Heart right ventricle (tissue), 16 donors: ENCODE results near the gene PSMA6. TPM values are rescaled to one million over a fixed set of nuclear protein-coding genes. Genes with fewer than 3 reads are reported as not detected.

Experiments
- ATAC-seq, 8 donors: fragments of 200-7000 bp; cut with Tn5 transposase; one replicate each; pipeline ENCODE4 v1.9.1; 2020; ENCODE audit warnings: mild to moderate bottlenecking in 8 of 8, moderate library complexity in 8 of 8, moderate number of reproducible peaks in 1 of 8
- DNase-seq, 2 donors: peaks; one replicate each; pipeline ENCODE4 v3.0.0-alpha.2; 2020
- H3K27ac ChIP-seq, 10 donors: fragments of 200-600 bp; sonication (generic) in 2 of 10; one replicate each; pipeline versions ENCODE4 v1.5.0 to v1.8.0; 2020 to 2022; ENCODE audit warnings: mild to moderate bottlenecking in 3 of 10
- H3K27me3 ChIP-seq, 7 donors: fragments of 200-600 bp; one replicate each; pipeline ENCODE4 v1.8.0; 2021 to 2022; ENCODE audit warnings: mild to moderate bottlenecking in 2 of 7
- H3K36me3 ChIP-seq, 9 donors: fragments of 200-600 bp; sonication (generic) in 1 of 9; one replicate each; pipeline versions ENCODE4 v1.5.0 to v1.8.0; 2020 to 2022; ENCODE audit warnings: mild to moderate bottlenecking in 2 of 9
- H3K4me1 ChIP-seq, 9 donors: fragments of 200-600 bp; sonication (generic) in 1 of 9; one replicate each; pipeline versions ENCODE4 v1.5.0 to v1.8.0; 2020 to 2022; ENCODE audit warnings: mild to moderate bottlenecking in 4 of 9
- H3K4me3 ChIP-seq, 10 donors: fragments of 200-600 bp; sonication (generic) in 2 of 10; one replicate each; pipeline versions ENCODE4 v1.5.0 to v1.8.0; 2020 to 2022; ENCODE audit warnings: mild to moderate bottlenecking in 7 of 10, moderate library complexity in 2 of 10
- H3K9me3 ChIP-seq, 11 donors: fragments of 200-600 bp in 10 of 11; sonication (generic) in 2 of 11; one replicate each; pipeline versions ENCODE4 v1.5.0 to v1.8.0; 2013 to 2022; ENCODE audit warnings: mild to moderate bottlenecking in 2 of 11, control low read depth in 1 of 11, moderate library complexity in 1 of 11
- WGBS, 2 donors: extraction: QIAGEN DNeasy Blood & Tissue Kit; methylation state at CpG; one replicate each; pipeline ENCODE4 v1.1.7; 2013; ENCODE audit warnings: inconsistent platforms in 1 of 2; 5-methylcytosine and 5-hydroxymethylcytosine counted together
- intact Hi-C, 10 donors: fragments of 100-400 bp; cut with DNase I; formaldehyde crosslinking; loops; one replicate each; pipeline versions ENCODE4 v1.11.1 to v1.14.2; 2022
- polyA plus RNA-seq, 2 donors: library from polyadenylated mRNA; stranded (reverse); fragments of 200-250 nt; gene quantifications; one replicate each; pipeline ENCODE4 v1.2.3, GENCODE V29; 2013
- total RNA-seq, 10 donors: library from RNA; stranded (reverse); fragmentation: NEBNext Ultra II Directional in 3 of 10; extraction: Animal tissue kit (Norgen Biotek cat#: 25700) in 3 of 10; gene quantifications; one replicate each; pipeline versions ENCODE4 v1.2.1 to v1.2.4, GENCODE V29; 2021 to 2023
- TF ChIP-seq, protein P1 (sequence below), 9 donors: fragments of 200-600 bp; sonication (generic) in 2 of 9; IDR thresholded peaks; one replicate each; pipeline versions ENCODE4 v1.5.0 to v1.8.0; 2021 to 2022; ENCODE audit warnings: antibody characterized with exemption in 9 of 9, mild to moderate bottlenecking in 5 of 9, moderate library complexity in 1 of 9
- donor health status: Arrhythmogenic right ventricular cardiomyopathy.
- donor health status: ischemic (EF 13 %, LVEDD 7.1; RV severe dilation, severe dysfunction).
- donor health status: healthy with polysubstance abuse.
- donor health status: DM: no; HTN: yes; CAD: no.
- donor health status: DM: no; HTN: no; CAD: no.
- donor health status: ischemic (EF 25% LVEDD 6.9; RV normal size, moderate dysfunction).
- donor health status: ischemic (EF 25% LVEDD 5.7; RV mildly dilated, moderate dysfunction).
- donor health status: healthy.
- donor health status: DM: yes; HTN: yes; CAD: no.
- donor health status: Ischemic cardiomyopathy.
- donor health status: ischemic (EF 35%, LVEDD 5.7; RV mildly dilated, moderate dysfunction).
- donor health status: nonischemic (EF 11% LVEDD 7.7; RV severe dilation, severe dysfunction).
- donor health status: DM: yes; HTN: yes; CAD: no.
- donor health status: PGD.
- donor health status: ischemic (EF 29% LVEDD 5.4; RV normal size, mild dysfunction).
- donor health status: nonischemic (EF 23%, LVEDD 6.1; RV moderate dilation, normal function).

Gene PSMA6
- total and polyA plus RNA-seq, 12 donors: 92.3 to 233 (median 166) TPM

DNA sequence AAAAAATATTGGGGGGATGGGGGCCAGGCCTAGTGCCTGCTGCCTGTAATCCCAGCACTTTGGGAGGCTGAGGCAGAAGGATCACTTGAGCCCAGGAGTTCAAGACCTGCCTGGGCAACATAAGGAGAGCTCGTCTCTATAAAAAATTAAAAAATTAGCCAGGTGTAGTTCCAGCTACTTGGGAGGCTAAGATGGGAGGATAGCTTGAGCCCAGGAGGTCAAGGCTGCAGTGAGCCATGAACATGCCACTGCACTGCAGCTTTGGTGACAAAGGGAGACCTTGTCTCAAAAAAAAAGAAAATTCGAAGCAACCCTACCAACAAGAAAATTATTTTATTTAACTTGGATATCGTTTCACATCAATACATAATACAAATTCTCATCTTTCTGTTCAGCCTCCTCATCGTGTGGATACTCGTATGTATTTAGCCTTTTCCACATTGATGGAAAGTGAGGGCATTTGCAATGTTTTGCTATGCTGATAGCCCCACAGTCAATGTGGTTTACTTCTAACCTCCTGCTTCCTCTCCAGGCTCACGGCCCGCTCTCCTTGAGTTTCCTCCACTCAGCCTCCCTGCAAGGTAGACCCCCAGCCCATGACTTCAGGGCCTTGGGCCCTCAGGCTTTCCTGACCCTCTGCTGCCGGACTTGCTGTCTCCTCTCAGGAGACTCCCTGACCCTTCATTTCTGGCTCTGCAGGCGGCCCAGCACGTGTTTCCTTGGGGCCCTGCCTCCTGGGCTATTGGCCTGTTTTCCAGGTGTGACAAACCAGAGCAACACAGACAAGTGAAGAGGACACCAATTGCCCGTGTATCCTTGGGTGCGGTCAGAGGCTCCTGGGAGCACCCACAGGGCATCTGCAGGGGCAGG lies 57.5 kb downstream of the PSMA6 start:
- H3K9me3 ChIP-seq: no peaks in the 10 kb centered on the region
- no peak overlapping the region for H3K4me3 ChIP-seq
- DNase-seq (no peak), ATAC-seq (no peak)
- H3K36me3 ChIP-seq: no peaks in the 10 kb centered on the region
- intact Hi-C loops: loop anchor here in 1 of 10 donors (10.0 kb wide), 1 partner anchor 45 kb away; no protein-coding TSS in a partner anchor
- H3K27me3 ChIP-seq: no peaks in the 10 kb centered on the region
- H3K27ac ChIP-seq: no peak overlapping the region
- peaks cover 5 to 32% (median 15%) of the 10 kb centered on the region in 9 donors for H3K4me1 ChIP-seq
- 84 to 87% methylated on average over 12 of the region's 12 CpGs for WGBS, 2 donors
- TF ChIP-seq, protein P1, sequence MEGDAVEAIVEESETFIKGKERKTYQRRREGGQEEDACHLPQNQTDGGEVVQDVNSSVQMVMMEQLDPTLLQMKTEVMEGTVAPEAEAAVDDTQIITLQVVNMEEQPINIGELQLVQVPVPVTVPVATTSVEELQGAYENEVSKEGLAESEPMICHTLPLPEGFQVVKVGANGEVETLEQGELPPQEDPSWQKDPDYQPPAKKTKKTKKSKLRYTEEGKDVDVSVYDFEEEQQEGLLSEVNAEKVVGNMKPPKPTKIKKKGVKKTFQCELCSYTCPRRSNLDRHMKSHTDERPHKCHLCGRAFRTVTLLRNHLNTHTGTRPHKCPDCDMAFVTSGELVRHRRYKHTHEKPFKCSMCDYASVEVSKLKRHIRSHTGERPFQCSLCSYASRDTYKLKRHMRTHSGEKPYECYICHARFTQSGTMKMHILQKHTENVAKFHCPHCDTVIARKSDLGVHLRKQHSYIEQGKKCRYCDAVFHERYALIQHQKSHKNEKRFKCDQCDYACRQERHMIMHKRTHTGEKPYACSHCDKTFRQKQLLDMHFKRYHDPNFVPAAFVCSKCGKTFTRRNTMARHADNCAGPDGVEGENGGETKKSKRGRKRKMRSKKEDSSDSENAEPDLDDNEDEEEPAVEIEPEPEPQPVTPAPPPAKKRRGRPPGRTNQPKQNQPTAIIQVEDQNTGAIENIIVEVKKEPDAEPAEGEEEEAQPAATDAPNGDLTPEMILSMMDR (IDR thresholded peaks at IDR 0.05): no peak

DNA sequence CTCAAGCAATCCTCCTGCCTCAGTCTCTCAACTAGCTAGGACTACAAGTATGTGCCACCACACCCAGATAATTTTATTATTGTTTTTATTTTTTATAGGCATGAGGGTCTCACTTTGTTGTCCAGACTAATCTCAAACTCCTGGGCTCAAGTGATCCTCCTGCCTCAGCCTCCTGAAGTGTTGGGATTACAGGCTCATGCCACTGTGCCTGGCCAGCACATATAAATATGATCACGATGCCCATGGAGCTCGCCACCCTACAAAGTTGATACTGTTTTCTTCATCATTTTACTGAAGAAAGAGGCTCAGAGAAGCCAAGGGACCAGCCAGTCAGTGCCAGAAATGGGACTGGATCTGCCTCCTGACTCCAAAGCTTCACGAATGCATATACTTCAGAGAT lies 59.3 kb downstream of the PSMA6 start:
- Histone ChIP-seq H3K27me3 (no peaks in the 10 kb centered on the region), H3K4me3 (no peak overlapping the region), H3K4me1 (peaks cover 9 to 35% (median 21%) of the 10 kb centered on the region in 9 donors), H3K27ac (peak overlapping the region in 5 of 10 donors; percentile 11 to 80 (median 56)), H3K36me3 (no peaks in the 10 kb centered on the region), H3K9me3 (no peaks in the 10 kb centered on the region)
- TF ChIP-seq, protein P1 (IDR thresholded peaks at IDR 0.05): no peak
- 84 to 92% methylated on average over 3 of the region's 3 CpGs for WGBS, 2 donors
- intact Hi-C loops: no loop called here
- ATAC-seq: no peak
- no peak for DNase-seq

DNA sequence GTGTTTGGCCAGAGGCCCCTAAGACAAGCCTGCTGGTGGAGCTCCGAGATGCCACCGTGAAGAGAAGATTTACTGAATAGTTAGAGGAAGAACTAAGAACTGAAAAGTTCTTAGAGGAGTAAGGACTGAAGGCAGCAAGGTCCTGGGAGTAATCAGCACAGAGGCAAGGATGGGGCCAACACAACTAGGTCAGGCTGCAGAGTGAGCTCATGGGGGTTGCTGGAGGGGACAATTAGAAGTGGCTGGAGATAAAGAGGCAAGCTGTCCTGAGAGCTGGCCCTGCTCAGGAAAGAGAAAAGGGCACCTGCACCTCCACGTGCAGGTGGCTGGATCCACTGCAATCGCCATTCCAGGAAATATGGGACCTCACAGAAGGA lies 59.7 kb downstream of the PSMA6 start:
- Histone ChIP-seq H3K9me3 (no peaks in the 10 kb centered on the region), H3K27me3 (no peaks in the 10 kb centered on the region), H3K36me3 (no peaks in the 10 kb centered on the region), H3K4me1 (peaks cover 9 to 37% (median 21%) of the 10 kb centered on the region in 9 donors), H3K4me3 (no peak overlapping the region), H3K27ac (peak overlapping the region in 8 of 10 donors; percentile 1 to 80 (median 34))
- TF ChIP-seq, protein P1 (IDR thresholded peaks at IDR 0.05): no peak
- no peak for DNase-seq
- WGBS, 2 donors: 66 to 80% methylated on average over 4 of the region's 4 CpGs
- intact Hi-C loops: no loop called here
- peak in 1 of 8 donors; percentile 18 for ATAC-seq

DNA sequence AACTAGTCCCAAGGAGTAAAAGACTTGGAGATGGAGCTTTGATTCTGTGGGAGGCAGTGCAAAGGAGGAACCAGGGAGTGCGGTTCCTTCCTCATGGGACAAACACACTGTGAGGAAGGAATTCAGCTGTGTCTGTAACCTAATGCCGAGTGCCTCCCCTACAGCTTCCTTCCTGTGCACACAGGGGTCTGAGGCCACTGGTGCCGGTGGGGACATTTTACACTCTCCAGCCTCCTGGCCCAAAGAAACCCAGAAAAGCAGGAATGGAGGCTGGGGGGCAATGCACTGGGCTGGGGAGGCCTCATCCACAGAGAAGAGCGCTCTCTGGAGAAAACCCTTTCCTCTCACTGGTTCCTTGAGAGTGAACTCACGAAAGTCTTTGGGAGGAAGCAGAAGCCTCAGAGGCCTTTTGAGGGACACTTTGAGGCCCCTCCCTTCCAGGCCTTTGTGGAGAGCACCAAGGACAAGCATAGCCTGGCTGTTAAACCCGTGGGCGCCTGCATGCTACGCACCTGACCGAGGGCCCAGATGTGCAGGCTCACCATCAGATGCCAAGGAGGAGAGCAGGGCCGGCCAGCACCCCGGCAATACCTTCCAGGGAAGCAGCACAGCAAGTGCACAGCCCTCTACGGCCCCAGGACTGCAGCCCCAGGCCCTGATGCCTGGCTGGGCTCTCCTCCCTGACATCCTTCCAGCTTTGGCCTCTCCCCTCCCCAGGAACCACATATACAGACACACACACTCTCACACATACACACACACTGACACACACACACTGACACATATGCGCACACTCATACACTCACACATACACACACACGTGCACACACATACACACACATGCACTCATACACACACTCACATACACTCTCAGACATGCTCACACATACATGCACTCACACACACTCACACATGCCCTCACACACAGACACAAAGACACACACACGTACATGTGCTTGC lies 60.4 kb downstream of the PSMA6 start:
- intact Hi-C loops: no loop called here
- H3K4me1 ChIP-seq: peaks cover 9 to 37% (median 21%) of the 10 kb centered on the region in 9 donors
- peak overlapping the region in 9 of 10 donors; percentile 1 to 80 (median 35) for H3K27ac ChIP-seq
- H3K9me3 ChIP-seq: no peaks in the 10 kb centered on the region
- no peaks in the 10 kb centered on the region for H3K27me3 ChIP-seq
- H3K4me3 ChIP-seq: no peak overlapping the region
- H3K36me3 ChIP-seq: no peaks in the 10 kb centered on the region
- 57 to 67% methylated on average over 15 of the region's 15 CpGs for WGBS, 2 donors
- TF ChIP-seq, protein P1 (IDR thresholded peaks at IDR 0.05): no peak
- ATAC-seq (peak in 7 of 8 donors; percentile 65 to 84 (median 71)), DNase-seq (no peak)
